ENCODE data around the gene GIT1.
A peak's percentile ranks its signal among the peaks of the same experiment; 100 is the strongest.

Gene GIT1

GRCh38 chr17:29571883-29572681, 17.4 kb downstream of the GIT1 start:
- TF ChIP-seq CTCF (IDR thresholded peaks at IDR 0.05; ENCODE audit: insufficient read depth, missing control alignments) = no peak

GRCh38 chr17:29571486-29571882, 18.0 kb downstream of the GIT1 start:
- FAIRE-seq (no peak), DNase-seq (ENCODE audit: insufficient read length, low spot score) (no peak)
- no peak for TF ChIP-seq CTCF (IDR thresholded peaks at IDR 0.05; ENCODE audit: insufficient read depth, missing control alignments)

More at GRCh38 chr17:29571883-29572681, 17.4 kb downstream of the GIT1 start:
- DNase-seq (ENCODE audit: insufficient read length, low spot score) = no peak
- FAIRE-seq = no peak

GRCh38 chr17:29570521-29570920, 18.9 kb downstream of the GIT1 start:
- TF ChIP-seq CTCF (IDR thresholded peaks at IDR 0.05; ENCODE audit: insufficient read depth, missing control alignments) = no peak
- DNase-seq (ENCODE audit: insufficient read length, low spot score) (no peak), FAIRE-seq (no peak)

GRCh38 chr17:29569245-29569950, 20.1 kb downstream of the GIT1 start:
- TF ChIP-seq CTCF (IDR thresholded peaks at IDR 0.05; ENCODE audit: insufficient read depth, missing control alignments) = no peak
- no peak for DNase-seq (ENCODE audit: insufficient read length, low spot score)
- FAIRE-seq = no peak

- TF ChIP-seq CTCF (IDR thresholded peaks at IDR 0.05; ENCODE audit: insufficient read depth, missing control alignments) = no peak
- no peak for FAIRE-seq
- DNase-seq (ENCODE audit: insufficient read length, low spot score) = peak; percentile 80
Observed at GRCh38 chr17:29568331-29569244, 20.9 kb downstream of the GIT1 start, which contains the start of gene TP53I13. Gene TP53I13, plus strand, starts transcription at chr17:29568701. Its CDS starts 58 bp downstream, at chr17:29568759.

GRCh38 chr17:29567554-29568330, 21.7 kb downstream of the GIT1 start:
- no peak for DNase-seq (ENCODE audit: insufficient read length, low spot score)
- no peak for FAIRE-seq
- peak; percentile 18 for TF ChIP-seq CTCF (IDR thresholded peaks at IDR 0.05; ENCODE audit: insufficient read depth, missing control alignments)
